Activated CD8-positive, alpha-beta memory T cell treated with anti-CD3 and anti-CD28 coated beads, Interleukin-2, amount 10 ng/mL, durations not matched to agents 7 days and 5 days (primary cell): ENCODE measurements around the gene DKK3. TPM values are rescaled to one million over a fixed set of nuclear protein-coding genes. Genes with fewer than 3 reads are reported as not detected.
"Not testable (repeated sequence)": the region's sequence is repeated elsewhere in the genome, so short reads cannot be mapped to it uniquely, and the experiment has no call there.

Experiments used
- ATAC-seq: fragments of 150-1000 bp; cut with Tn5 transposase; one replicate; pipeline ENCODE4 v1.10.0; 2021; ENCODE audit warnings: moderate library complexity
- CTCF ChIA-PET: fragments of 350-600 bp; sonication (Branson Sonifier 250); formaldehyde crosslinking; loops from one replicate; lab custom pipeline; 2021; ENCODE audit warnings: antibody characterized with exemption; lab: Charles Lee
- DNase-seq: peaks from one replicate; pipeline ENCODE4 v3.0.0-alpha.2; 2020
- H3K27ac Mint-ChIP-seq: one replicate; pipeline ENCODE4 v1.8.0; 2021; ENCODE audit warnings: mild to moderate bottlenecking, mixed read lengths
- H3K27me3 Mint-ChIP-seq: one replicate; pipeline ENCODE4 v1.8.0; 2021; ENCODE audit warnings: mixed read lengths
- H3K36me3 Mint-ChIP-seq: one replicate; pipeline ENCODE4 v1.8.0; 2021; ENCODE audit warnings: mild to moderate bottlenecking, mixed read lengths
- H3K4me1 Mint-ChIP-seq: one replicate; pipeline ENCODE4 v1.8.0; 2021; ENCODE audit warnings: mixed read lengths
- H3K4me3 Mint-ChIP-seq: one replicate; pipeline ENCODE4 v1.8.0; 2021; ENCODE audit warnings: mild to moderate bottlenecking, moderate library complexity, mixed read lengths
- H3K9me3 Mint-ChIP-seq: one replicate; pipeline ENCODE4 v1.8.0; 2022; ENCODE audit warnings: low read depth, mixed read lengths
- total RNA-seq, 2 experiments: library from RNA; stranded (reverse); gene quantifications; one replicate each; pipeline ENCODE4 v1.2.3, GENCODE V29; 2021

DKK3 gene
- total RNA-seq, 2 experiments from 2014 or later, result not detected

DNA sequence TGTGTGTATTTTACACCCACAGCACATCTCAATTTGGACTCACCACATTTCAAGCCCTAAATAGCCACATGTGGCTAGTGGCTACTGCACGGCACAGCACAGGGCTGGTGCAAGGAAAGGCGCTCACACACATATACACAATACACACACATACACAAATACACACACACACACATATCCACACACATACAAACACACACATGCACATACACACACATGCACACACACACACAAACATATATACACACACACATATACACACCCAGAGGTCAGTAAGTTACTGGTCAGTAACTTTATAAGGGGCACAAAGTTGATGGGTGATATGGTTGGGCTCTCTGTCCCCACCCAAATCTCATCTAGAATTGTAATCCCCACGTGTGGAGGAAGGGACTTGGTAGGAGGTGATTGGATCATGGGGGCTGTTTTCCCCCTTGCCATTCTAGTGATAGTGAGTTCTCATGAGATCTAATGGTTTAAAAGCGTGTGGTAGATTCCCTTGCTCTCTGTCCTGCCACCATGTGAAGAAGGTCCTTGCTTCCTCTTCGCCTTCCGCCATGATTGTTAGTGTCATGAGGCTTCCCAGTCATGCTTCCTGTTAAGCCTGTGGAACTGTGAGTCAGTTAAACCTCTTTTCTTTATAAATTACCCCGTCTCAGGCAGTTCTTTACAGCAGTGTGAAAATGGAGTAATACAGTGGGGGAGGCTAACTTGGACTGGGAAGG, 37.6 kb upstream of the DKK3 start:
- H3K4me1 Mint-ChIP-seq, result peaks cover 14% of the 10 kb centered on the region
- H3K4me3 Mint-ChIP-seq, result no peak overlapping the region
- no peak overlapping the region for H3K27ac Mint-ChIP-seq
- no peaks in the 10 kb centered on the region for H3K36me3 Mint-ChIP-seq
- H3K27me3 Mint-ChIP-seq, result peaks cover 17% of the 10 kb centered on the region
- CTCF ChIA-PET, result interaction anchor here (0.7 to 14.4 kb wide), 17 partner anchors 7 to 849 kb away, joined by 3 to 472 read pairs (median 4); no protein-coding TSS in a partner anchor
- no peaks in the 10 kb centered on the region for H3K9me3 Mint-ChIP-seq
- ATAC-seq (no peak), DNase-seq (peak; percentile 35)

DNA sequence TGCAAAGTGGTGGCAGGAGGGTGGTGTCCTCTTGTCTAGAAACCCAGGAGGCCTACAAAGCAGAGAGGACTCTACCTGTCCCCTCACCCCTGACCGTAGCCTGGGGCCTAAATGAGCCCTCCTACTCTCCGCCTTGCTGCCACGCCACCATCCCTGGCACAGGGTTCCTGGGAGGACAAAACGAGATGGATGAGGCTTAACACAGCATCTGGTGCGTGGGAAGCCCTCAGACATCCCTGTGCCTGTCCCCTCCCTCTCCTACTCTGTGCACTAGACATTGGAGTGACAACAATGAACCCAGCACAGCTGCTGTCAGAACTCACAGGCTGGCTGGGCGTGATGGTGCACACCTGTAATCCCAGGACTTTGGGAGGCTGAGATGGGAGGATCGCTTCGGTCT, 36.4 kb upstream of the DKK3 start:
- Mint-ChIP-seq H3K36me3 (no peaks in the 10 kb centered on the region), H3K27ac (no peak overlapping the region), H3K4me1 (peaks cover 11% of the 10 kb centered on the region), H3K9me3 (no peaks in the 10 kb centered on the region), H3K4me3 (no peak overlapping the region), H3K27me3 (peaks cover 17% of the 10 kb centered on the region)
- DNase-seq, result no peak
- ATAC-seq, result no peak
- CTCF ChIA-PET, result interaction anchor here (0.6 to 14.4 kb wide), 54 partner anchors 8 to 278 kb away, joined by 3 to 472 read pairs (median 4); no protein-coding TSS in a partner anchor

- Mint-ChIP-seq H3K4me3 (no peak overlapping the region), H3K4me1 (peaks cover 11% of the 10 kb centered on the region)
- peak; percentile 76 for ATAC-seq
Observed at GRCh38 chr11:12043959-12044791, 35.7 kb upstream of the DKK3 start.

DNA sequence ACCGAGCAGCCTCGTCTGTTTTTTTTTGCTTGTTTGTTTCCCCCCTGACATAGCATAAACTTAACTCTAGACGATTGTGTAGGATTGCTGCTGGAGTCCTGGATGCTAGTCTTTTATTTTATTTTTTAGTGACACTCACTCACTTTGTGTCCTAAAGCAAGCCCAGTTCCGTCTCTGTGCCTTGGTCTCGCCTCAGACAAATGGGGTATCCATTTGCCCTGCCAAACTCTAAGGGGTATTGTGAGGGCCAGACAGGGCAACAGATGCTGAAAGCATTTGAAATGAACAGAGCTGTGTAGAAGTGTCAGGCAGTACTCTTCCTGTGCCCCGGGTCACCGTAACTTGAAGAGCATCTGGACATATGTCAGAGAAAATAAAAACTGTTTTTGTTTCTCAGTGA, 34.8 kb upstream of the DKK3 start:
- H3K27me3 Mint-ChIP-seq, result peaks cover 17% of the 10 kb centered on the region
- CTCF ChIA-PET, result interaction anchor here (1.0 to 14.4 kb wide), 5 partner anchors 24 to 242 kb away, joined by 3 to 472 read pairs (median 3); no protein-coding TSS in a partner anchor
- H3K36me3 Mint-ChIP-seq, result no peaks in the 10 kb centered on the region
- no peak overlapping the region for H3K4me3 Mint-ChIP-seq
- no peaks in the 10 kb centered on the region for H3K9me3 Mint-ChIP-seq
- no peak overlapping the region for H3K27ac Mint-ChIP-seq
- ATAC-seq (no peak), DNase-seq (no peak)
- H3K4me1 Mint-ChIP-seq, result peaks cover 11% of the 10 kb centered on the region

More at GRCh38 chr11:12043959-12044791, 35.7 kb upstream of the DKK3 start:
- Mint-ChIP-seq H3K9me3 (no peaks in the 10 kb centered on the region), H3K27me3 (peaks cover 17% of the 10 kb centered on the region), H3K36me3 (no peaks in the 10 kb centered on the region), H3K27ac (no peak overlapping the region)
- CTCF ChIA-PET, result interaction anchor here (0.6 to 14.4 kb wide), 51 partner anchors 9 to 278 kb away, joined by 3 to 472 read pairs (median 4); no protein-coding TSS in a partner anchor
- DNase-seq, result peak; percentile 75

DNA sequence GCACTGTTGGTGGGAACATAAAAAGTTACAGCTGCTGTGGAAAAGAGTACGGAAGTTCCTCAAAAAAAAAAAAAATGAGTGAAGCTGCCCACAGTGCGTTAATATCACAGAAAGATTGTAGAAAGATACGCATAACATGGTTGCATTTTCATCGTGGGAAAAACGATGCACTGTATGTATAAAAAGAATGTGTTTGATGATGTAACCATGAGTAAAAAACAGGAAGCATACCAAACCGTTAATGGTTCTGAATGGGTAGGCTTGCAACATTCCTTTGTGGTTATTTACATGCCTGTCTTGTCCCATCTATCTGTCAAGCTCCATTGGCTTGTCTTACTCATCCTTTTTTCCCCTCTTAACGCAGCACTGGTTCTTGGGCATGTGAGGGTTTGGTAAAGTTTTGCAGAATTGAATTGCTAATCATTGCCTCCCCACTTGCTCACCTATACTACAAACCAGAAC, 33.8 kb upstream of the DKK3 start:
- CTCF ChIA-PET, result interaction anchor here (0.7 to 14.4 kb wide), 5 partner anchors 111 to 1021 kb away, joined by 3 to 472 read pairs (median 3); no protein-coding TSS in a partner anchor
- H3K27me3 Mint-ChIP-seq, result peaks cover 24% of the 10 kb centered on the region
- ATAC-seq (no peak), DNase-seq (no peak)
- H3K4me3 Mint-ChIP-seq, result no peak overlapping the region
- peaks cover 5% of the 10 kb centered on the region for H3K4me1 Mint-ChIP-seq
- H3K36me3 Mint-ChIP-seq, result no peaks in the 10 kb centered on the region
- H3K9me3 Mint-ChIP-seq, result no peaks in the 10 kb centered on the region
- no peak overlapping the region for H3K27ac Mint-ChIP-seq

GRCh38 chr11:12040719-12041118, 32.3 kb upstream of the DKK3 start:
- H3K4me1 Mint-ChIP-seq, H3K9me3 Mint-ChIP-seq, H3K4me3 Mint-ChIP-seq, ATAC-seq, H3K36me3 Mint-ChIP-seq, H3K27ac Mint-ChIP-seq, DNase-seq: not testable (repeated sequence)
- peaks cover 31% of the 10 kb centered on the region for H3K27me3 Mint-ChIP-seq
- CTCF ChIA-PET, result interaction anchor here (2.4 to 14.4 kb wide), 2 partner anchors 109 to 244 kb away, joined by 6 to 472 read pairs; no protein-coding TSS in a partner anchor

GRCh38 chr11:12032968-12033367, 24.5 kb upstream of the DKK3 start:
- Mint-ChIP-seq H3K4me1 (no peaks in the 10 kb centered on the region), H3K9me3 (no peaks in the 10 kb centered on the region), H3K27ac (no peak overlapping the region), H3K27me3 (peaks cover 40% of the 10 kb centered on the region), H3K36me3 (no peaks in the 10 kb centered on the region), H3K4me3 (no peak overlapping the region)
- no peak for ATAC-seq
- no peak for DNase-seq
- CTCF ChIA-PET, result interaction anchor here (1.1 kb wide), 1 partner anchor 15 kb away, joined by 3 read pairs; no protein-coding TSS in a partner anchor

DNA sequence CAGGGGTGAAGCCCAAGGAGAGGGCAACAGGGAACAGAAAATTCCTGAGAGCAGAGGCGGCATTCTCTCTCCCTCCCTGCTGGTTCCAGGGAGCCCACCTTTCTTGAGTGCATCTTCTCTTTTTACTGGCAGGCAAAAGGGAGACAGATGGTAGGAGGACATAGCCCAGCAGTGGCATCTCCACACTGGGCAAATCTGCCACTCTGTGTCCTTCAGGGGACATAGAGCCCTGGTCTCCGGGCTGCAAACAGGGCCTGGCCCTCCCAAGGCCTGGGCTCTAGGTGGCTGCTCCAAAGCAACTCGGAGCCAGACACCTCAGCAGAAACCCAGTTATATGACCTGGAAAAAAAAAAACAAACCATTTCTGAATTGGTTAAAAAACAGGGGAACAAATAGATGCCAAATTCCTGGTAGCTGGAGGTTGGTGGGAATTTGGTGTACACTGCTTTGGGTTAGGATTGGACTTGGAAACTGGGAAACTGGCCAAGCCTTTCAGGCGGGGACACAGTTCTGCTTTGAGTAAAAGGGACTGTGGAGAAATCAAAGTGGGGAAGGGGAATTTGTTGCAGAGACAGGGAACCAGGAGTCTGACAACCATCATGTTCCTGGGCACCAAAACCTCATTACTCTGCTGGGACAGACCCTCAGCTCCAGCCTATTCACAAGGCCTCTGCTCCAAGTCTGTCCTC, 23.6 kb upstream of the DKK3 start:
- DNase-seq (no peak), ATAC-seq (no peak)
- peaks cover 33% of the 10 kb centered on the region for H3K27me3 Mint-ChIP-seq
- no peaks in the 10 kb centered on the region for H3K36me3 Mint-ChIP-seq
- no peak overlapping the region for H3K4me3 Mint-ChIP-seq
- H3K9me3 Mint-ChIP-seq, result no peaks in the 10 kb centered on the region
- H3K4me1 Mint-ChIP-seq, result peaks cover 4% of the 10 kb centered on the region
- H3K27ac Mint-ChIP-seq, result no peak overlapping the region
- CTCF ChIA-PET, result no interaction called here

DNA sequence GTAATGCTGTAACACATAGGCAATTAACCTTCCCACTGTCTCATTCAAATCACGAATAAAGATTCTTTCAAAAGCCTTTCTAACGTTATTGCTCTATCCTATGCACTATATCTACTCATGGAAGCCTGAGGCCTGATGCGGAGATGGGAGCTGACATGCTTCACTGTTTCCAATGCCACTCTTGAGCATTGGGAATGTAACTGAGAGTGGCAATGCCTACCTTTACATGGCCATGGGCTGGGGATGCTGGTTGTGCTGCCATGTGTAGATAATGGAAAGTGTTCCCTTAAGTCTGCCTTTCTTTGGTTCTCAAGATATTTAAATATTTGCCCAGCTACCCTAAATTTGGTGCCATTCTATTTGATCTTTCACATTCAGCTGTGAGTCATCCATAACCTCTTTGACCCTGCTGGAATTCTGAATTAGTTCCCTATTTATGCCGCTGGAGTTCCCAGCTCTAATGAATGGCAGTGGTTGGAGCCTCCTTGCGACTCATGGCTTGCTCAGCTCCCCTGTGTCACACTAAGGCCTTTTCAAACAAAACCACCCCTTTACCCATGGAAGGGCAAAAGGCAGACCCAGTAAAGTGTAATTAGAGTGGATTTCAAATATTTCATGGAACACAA, 21.4 kb upstream of the DKK3 start:
- H3K4me1 Mint-ChIP-seq, result peaks cover 10% of the 10 kb centered on the region
- peaks cover 17% of the 10 kb centered on the region for H3K27me3 Mint-ChIP-seq
- ATAC-seq (no peak), DNase-seq (no peak)
- CTCF ChIA-PET, result interaction anchor here (0.7 to 1.7 kb wide), 3 partner anchors 15 to 98 kb away, joined by 3 to 4 read pairs (median 4); no protein-coding TSS in a partner anchor
- no peak overlapping the region for H3K4me3 Mint-ChIP-seq
- no peak overlapping the region for H3K27ac Mint-ChIP-seq
- H3K36me3 Mint-ChIP-seq, result no peaks in the 10 kb centered on the region
- H3K9me3 Mint-ChIP-seq, result no peaks in the 10 kb centered on the region

DNA sequence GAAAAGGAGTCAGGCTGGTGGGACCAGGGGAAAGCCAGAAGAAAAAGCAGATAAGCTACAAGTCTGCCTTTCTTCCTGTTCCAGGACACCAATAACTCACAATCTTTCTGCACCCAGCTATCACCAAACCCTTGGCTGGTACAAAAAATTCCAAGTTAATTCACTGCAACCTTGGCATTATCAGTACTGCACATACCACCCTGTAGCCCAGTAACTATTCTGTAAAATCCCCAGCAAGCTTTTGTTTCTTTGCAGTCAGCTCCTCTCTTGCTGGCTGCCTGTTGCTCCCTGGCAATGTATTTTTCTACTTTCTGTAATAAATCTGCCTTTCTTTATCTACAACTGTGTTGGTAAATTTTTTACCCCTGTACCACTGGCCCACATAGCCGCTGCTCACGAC, 20.7 kb upstream of the DKK3 start:
- DNase-seq (no peak), ATAC-seq (no peak)
- no peaks in the 10 kb centered on the region for H3K9me3 Mint-ChIP-seq
- H3K4me1 Mint-ChIP-seq, result peaks cover 10% of the 10 kb centered on the region
- CTCF ChIA-PET, result interaction anchor here (1.4 to 1.7 kb wide), 2 partner anchors 16 to 63 kb away, joined by 4 read pairs; no protein-coding TSS in a partner anchor
- H3K4me3 Mint-ChIP-seq, result no peak overlapping the region
- H3K27me3 Mint-ChIP-seq, result peaks cover 13% of the 10 kb centered on the region
- no peak overlapping the region for H3K27ac Mint-ChIP-seq
- no peaks in the 10 kb centered on the region for H3K36me3 Mint-ChIP-seq

DNA sequence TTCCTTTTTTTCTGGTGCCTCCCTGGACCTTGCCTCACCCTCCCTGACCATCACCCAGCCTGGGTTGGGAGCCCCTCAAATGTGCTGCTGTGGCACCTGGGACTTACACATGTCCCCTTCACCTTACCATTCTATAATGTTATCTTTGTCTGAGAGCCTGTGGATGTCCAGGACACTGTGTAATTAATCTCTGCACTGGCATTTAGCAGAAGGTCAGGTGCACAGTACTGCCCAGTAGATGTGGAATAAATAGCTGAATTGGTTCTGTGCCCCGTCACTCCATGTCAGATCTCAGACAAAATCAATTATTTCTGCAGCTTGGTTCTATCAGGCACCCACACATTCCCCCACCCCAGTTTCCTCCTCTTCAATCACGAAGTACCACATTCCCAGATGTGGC, 19.9 kb upstream of the DKK3 start:
- Mint-ChIP-seq H3K36me3 (no peaks in the 10 kb centered on the region), H3K4me3 (no peak overlapping the region), H3K27me3 (peaks cover 12% of the 10 kb centered on the region), H3K4me1 (peaks cover 10% of the 10 kb centered on the region), H3K27ac (no peak overlapping the region), H3K9me3 (no peaks in the 10 kb centered on the region)
- no peak for ATAC-seq
- CTCF ChIA-PET, result interaction anchor here (1.4 to 1.7 kb wide), 3 partner anchors 17 to 261 kb away, joined by 4 to 5 read pairs (median 4); no protein-coding TSS in a partner anchor
- DNase-seq, result no peak
